ENCODE results near the gene KRT15.

DNA sequence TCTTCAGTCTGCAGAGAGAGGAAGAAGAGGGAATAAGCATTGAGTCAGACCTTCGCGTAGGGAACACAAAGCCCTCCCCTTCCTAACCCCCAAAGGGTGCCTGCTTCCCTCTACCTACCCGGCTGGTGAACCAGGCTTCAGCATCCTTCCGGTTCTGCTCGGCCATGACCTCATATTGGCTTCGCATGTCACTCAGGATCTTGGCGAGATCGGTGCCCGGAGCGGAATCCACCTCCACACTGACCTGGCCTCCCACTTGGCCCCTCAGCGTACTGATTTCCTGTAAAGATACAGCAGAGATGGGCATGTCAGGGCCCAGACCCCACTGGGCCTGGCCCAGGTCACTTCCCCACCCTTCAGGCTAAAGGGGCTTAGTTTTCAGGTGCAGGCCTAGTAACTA lies 5.6 kb upstream of the KRT15 start:
- TF ChIP-seq, protein P1, sequence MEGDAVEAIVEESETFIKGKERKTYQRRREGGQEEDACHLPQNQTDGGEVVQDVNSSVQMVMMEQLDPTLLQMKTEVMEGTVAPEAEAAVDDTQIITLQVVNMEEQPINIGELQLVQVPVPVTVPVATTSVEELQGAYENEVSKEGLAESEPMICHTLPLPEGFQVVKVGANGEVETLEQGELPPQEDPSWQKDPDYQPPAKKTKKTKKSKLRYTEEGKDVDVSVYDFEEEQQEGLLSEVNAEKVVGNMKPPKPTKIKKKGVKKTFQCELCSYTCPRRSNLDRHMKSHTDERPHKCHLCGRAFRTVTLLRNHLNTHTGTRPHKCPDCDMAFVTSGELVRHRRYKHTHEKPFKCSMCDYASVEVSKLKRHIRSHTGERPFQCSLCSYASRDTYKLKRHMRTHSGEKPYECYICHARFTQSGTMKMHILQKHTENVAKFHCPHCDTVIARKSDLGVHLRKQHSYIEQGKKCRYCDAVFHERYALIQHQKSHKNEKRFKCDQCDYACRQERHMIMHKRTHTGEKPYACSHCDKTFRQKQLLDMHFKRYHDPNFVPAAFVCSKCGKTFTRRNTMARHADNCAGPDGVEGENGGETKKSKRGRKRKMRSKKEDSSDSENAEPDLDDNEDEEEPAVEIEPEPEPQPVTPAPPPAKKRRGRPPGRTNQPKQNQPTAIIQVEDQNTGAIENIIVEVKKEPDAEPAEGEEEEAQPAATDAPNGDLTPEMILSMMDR (IDR thresholded peaks at IDR 0.05), result no peak
- no peak for TF ChIP-seq POLR2A (IDR thresholded peaks at IDR 0.05)
